Measurements from ENCODE around the gene IGFBP2. TPM values are rescaled to one million over a fixed set of nuclear protein-coding genes. Genes with fewer than 3 reads are reported as not detected.

IGFBP2 gene
- total and polyA plus RNA-seq, 2 of the 8 experiments (the other 6 are each of a cell fraction or from before 2014, with no cell fraction given): 326 to 782 TPM

DNA sequence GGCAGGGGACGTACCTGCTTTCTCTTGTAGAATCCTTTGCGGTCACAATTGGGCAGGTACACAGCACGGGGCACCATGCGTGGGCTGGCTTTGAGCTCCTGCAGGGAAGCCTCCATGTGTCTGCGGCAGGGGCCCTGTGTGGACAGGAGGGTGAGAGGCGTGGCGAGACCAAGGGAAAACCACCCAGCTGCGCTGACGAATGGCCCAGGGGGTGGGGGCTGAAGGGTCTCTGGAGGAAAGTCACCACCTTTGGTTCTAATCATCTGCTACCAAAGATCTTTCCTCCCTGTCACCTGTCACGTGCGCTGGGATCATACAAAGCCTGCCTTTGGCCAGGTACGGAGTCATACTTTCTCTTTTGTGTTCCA, 44.9 kb downstream of the IGFBP2 start (continued):
- TF ChIP-seq, protein P1, sequence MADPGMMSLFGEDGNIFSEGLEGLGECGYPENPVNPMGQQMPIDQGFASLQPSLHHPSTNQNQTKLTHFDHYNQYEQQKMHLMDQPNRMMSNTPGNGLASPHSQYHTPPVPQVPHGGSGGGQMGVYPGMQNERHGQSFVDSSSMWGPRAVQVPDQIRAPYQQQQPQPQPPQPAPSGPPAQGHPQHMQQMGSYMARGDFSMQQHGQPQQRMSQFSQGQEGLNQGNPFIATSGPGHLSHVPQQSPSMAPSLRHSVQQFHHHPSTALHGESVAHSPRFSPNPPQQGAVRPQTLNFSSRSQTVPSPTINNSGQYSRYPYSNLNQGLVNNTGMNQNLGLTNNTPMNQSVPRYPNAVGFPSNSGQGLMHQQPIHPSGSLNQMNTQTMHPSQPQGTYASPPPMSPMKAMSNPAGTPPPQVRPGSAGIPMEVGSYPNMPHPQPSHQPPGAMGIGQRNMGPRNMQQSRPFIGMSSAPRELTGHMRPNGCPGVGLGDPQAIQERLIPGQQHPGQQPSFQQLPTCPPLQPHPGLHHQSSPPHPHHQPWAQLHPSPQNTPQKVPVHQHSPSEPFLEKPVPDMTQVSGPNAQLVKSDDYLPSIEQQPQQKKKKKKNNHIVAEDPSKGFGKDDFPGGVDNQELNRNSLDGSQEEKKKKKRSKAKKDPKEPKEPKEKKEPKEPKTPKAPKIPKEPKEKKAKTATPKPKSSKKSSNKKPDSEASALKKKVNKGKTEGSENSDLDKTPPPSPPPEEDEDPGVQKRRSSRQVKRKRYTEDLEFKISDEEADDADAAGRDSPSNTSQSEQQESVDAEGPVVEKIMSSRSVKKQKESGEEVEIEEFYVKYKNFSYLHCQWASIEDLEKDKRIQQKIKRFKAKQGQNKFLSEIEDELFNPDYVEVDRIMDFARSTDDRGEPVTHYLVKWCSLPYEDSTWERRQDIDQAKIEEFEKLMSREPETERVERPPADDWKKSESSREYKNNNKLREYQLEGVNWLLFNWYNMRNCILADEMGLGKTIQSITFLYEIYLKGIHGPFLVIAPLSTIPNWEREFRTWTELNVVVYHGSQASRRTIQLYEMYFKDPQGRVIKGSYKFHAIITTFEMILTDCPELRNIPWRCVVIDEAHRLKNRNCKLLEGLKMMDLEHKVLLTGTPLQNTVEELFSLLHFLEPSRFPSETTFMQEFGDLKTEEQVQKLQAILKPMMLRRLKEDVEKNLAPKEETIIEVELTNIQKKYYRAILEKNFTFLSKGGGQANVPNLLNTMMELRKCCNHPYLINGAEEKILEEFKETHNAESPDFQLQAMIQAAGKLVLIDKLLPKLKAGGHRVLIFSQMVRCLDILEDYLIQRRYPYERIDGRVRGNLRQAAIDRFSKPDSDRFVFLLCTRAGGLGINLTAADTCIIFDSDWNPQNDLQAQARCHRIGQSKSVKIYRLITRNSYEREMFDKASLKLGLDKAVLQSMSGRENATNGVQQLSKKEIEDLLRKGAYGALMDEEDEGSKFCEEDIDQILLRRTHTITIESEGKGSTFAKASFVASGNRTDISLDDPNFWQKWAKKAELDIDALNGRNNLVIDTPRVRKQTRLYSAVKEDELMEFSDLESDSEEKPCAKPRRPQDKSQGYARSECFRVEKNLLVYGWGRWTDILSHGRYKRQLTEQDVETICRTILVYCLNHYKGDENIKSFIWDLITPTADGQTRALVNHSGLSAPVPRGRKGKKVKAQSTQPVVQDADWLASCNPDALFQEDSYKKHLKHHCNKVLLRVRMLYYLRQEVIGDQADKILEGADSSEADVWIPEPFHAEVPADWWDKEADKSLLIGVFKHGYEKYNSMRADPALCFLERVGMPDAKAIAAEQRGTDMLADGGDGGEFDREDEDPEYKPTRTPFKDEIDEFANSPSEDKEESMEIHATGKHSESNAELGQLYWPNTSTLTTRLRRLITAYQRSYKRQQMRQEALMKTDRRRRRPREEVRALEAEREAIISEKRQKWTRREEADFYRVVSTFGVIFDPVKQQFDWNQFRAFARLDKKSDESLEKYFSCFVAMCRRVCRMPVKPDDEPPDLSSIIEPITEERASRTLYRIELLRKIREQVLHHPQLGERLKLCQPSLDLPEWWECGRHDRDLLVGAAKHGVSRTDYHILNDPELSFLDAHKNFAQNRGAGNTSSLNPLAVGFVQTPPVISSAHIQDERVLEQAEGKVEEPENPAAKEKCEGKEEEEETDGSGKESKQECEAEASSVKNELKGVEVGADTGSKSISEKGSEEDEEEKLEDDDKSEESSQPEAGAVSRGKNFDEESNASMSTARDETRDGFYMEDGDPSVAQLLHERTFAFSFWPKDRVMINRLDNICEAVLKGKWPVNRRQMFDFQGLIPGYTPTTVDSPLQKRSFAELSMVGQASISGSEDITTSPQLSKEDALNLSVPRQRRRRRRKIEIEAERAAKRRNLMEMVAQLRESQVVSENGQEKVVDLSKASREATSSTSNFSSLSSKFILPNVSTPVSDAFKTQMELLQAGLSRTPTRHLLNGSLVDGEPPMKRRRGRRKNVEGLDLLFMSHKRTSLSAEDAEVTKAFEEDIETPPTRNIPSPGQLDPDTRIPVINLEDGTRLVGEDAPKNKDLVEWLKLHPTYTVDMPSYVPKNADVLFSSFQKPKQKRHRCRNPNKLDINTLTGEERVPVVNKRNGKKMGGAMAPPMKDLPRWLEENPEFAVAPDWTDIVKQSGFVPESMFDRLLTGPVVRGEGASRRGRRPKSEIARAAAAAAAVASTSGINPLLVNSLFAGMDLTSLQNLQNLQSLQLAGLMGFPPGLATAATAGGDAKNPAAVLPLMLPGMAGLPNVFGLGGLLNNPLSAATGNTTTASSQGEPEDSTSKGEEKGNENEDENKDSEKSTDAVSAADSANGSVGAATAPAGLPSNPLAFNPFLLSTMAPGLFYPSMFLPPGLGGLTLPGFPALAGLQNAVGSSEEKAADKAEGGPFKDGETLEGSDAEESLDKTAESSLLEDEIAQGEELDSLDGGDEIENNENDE (IDR thresholded peaks at IDR 0.05; ENCODE audit: insufficient replicate concordance, low read length): no peak
- TF ChIP-seq TCF12 (IDR thresholded peaks at IDR 0.05; ENCODE audit: low read depth, low read length) (no peak), SP1 (IDR thresholded peaks at IDR 0.05; ENCODE audit: low read depth, low read length) (no peak), KDM4A (IDR thresholded peaks at IDR 0.05; ENCODE audit: low read depth, low read length, severe bottlenecking) (no peak), JUN (IDR thresholded peaks at IDR 0.05; ENCODE audit: low read depth, low read length) (no peak), NRF1 (IDR thresholded peaks at IDR 0.05; ENCODE audit: low read depth, low read length) (no peak), RNF2 (IDR thresholded peaks at IDR 0.05; ENCODE audit: borderline replicate concordance, low read depth, low read length, missing control alignments, poor library complexity, severe bottlenecking) (no peak), CREB1 (IDR thresholded peaks at IDR 0.05) (no peak), SP2 (IDR thresholded peaks at IDR 0.05; ENCODE audit: low read length) (no peak), KDM1A (IDR thresholded peaks at IDR 0.05; ENCODE audit: borderline replicate concordance, low read length) (no peak), SP4 (IDR thresholded peaks at IDR 0.05; ENCODE audit: low read length) (no peak)

All from H1 (cell line).